ENCODE data around the gene ABHD18.

DNA sequence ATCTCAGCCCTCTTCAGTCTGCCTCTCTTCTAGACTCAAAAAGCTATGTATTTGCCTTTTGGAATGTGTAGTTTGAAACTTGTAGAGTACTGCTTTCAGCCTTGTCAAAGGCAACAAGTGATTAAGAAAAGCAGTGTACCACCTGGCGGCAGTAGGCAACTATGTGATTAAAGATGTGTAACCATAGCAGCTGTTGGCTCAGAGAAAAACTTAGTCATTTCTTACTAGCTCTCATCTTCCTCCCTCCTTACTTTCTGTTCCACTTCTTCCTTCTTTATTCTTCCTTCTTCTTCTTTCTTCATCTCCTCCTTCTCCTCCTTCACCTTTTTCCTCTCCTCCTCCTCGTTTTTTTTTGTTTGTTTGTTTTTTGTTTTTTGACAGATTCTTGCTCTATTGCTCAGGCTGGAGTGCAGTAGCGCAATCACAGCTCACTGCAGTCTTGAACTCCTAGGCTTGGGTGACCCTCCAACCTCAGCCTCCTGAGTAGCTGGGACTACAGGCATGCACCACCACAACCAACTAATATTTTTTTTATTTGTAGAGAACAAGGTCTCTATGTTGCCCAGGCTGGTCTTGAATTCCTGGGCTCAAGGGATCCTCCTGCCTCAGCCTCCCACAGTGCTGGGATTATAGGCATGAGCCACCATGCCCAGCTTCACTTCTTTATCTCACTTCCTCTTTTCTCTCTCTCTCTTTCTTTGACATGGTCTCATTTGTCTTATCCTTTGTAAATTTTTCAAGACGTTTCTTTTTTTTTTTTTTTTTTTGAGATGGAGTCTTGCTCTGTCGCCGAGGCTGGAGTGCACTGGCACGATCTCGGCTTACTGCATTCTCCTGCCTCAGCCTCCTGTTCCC is 32.6 kb downstream of the ABHD18 start:
- TF ChIP-seq POLR2AphosphoS5 (IDR thresholded peaks at IDR 0.05) = no peak
- no peak for TF ChIP-seq POLR2A (IDR thresholded peaks at IDR 0.05)

All from spleen (tissue), 3 donors.